ENCODE data around the gene AATK.

AATK gene

GRCh38 chr17:81106716-81107115 lies 59.3 kb downstream of the AATK start:
- no peak for DNase-seq

- no peak for DNase-seq
Observed at GRCh38 chr17:81103379-81103778, 62.6 kb downstream of the AATK start.

DNA sequence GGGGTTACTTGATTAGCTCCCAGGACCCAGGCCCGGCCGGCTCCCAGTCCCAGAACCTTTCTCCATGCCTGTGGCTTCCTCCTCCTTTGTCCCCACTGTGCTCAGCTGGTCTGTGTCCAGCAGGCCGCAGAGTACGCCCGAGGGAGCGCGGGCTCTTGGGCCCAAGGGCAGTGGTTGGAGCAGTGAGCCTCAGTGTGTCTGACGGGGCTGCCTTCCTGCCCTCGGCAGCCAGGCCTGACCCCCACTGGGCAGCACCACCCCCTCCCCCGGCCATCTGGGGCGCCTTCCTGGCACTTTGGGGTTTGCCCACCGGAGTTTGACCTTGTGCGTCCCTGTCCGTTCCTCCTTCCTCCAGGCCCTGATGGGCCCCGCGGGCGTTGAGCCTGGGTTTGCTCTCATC lies 63.2 kb downstream of the AATK start:
- DNase-seq = no peak

GRCh38 chr17:81102352-81102751 lies 63.7 kb downstream of the AATK start:
- no peak for DNase-seq

DNA sequence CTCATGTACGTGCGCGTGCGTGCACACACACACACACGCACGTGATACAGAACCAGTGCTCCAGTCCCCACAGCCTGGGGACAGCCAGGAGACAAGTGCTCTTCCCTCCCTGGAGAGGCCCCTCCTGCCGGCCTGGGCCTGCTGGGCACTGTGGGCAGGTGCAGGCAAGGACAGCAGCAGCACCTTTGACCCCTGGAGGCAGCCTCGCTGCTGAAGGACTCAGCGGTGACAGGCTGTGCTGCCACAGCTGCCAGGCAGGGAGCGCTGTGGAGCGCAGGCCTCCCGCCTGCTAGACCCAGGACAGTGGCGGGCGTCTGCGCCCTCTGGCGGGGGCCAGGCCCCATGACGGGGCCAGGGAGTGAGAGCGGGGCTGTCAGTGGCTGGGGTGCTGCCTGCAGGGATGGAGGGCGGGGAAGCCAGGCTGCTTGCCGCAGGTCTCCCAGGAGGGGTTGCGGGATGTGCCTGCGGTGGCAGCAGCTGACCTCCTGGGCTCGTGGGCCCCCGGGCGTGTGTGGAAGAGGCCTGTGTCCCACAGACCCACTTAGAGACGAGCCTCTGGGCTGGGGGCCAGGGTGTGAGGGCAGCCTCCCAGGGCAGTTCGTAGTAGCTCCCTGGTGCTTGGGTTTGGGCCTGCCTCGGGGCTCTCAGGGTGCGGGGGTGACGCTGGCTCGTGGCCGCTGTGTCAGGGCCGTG lies 64.3 kb downstream of the AATK start:
- DNase-seq = peak; percentile 82

DNA sequence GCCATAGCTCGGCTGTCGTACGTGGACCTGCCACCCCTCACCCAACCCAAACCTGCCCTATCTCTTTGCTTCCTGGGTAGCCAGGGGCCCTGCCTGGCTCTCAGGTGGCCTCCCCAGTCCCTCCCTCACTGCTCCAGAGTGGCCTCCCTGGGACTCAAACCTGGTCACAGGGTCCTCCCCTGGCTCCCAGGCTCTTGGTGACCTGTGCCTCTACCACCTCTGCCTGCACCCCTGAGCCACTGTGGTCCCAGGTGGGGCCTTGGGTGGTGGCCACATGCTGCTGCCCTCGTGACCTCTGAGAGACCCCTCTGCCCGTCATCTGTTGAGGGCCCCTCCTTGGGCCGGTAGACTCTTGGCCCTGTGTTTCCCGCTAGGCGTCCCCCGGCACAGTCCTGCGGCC lies 65.4 kb downstream of the AATK start:
- no peak for DNase-seq

GRCh38 chr17:81099888-81100287 lies 66.1 kb downstream of the AATK start:
- DNase-seq = no peak

DNA sequence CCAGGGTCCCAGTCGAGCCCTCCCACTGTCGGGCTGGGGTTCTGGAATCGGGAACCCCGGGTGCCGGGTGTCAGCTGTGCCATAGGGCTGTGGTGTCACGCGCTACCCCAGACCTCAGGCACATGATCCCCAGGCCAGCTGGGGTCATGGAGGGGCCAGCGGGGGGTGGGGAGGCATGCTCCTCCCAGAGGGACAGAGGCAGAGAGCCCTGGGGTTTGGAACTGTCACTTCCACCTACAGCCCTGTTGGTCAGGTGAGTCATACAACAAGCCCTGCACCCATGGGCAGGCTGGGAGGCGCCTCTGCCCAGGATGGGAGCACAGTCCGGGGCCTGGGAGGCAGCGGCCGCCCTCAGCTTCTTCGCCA lies 68.1 kb downstream of the AATK start:
- DNase-seq = no peak

DNA sequence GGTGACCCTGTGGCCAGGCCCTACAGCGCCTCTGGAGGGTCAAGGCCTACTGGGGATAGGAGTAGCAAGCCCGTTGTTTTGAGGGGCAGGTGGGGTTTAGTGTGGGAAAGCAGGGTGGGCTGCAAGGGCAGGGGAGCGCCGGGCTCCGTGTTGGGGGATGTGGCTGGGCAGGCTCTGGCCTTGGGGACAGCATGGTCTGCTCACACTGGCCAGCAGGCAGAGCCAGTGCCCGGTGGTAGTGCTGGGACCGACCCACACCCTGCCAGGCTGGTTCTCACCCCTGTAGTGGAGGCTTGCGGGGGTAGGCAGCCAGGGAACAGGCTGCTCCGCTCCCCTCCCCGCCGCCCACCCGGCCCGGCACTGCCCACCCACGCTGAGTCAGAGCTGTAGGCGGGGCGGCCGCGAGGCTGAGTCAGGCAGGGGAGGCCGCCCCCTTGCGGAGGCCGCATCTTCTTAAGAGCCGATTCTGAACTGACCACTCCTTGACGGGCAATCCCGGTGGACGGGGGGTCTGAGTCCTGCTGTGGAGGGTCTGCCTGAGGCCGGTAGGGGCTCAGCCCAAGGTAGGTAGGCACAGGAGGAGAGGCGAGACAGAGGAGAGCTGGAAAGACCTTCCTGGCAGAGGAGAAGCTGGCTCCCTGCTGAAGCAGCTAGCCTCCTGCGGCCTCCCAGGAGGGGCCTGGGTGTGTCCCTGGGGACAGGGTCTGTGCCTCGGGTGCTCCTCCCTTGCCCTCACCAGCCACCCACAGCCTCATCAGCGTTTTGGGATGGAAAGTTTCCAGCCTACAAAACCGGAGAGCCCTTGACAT lies 68.7 kb downstream of the AATK start:
- DNase-seq = peak; percentile 39

DNA sequence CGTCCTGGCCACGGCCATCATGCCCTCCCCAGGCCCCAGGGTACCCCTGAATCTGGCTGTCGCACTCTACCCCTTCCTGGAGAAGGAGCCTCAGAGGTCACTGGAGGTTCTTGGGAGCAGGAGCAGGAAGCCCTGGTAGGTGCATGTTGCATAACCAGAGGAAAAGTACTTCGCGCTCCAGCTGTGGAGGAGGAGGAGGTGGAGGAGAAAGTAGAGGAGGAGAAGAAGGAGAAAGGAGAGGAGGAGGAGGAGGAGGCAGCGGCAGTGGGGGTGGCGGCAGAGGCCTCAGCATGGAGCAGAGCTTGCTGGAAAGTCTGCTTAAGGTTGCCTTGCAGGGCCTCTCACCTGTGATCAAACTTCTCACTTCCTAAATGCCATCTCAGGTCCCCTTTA lies 69.3 kb downstream of the AATK start:
- no peak for DNase-seq

DNA sequence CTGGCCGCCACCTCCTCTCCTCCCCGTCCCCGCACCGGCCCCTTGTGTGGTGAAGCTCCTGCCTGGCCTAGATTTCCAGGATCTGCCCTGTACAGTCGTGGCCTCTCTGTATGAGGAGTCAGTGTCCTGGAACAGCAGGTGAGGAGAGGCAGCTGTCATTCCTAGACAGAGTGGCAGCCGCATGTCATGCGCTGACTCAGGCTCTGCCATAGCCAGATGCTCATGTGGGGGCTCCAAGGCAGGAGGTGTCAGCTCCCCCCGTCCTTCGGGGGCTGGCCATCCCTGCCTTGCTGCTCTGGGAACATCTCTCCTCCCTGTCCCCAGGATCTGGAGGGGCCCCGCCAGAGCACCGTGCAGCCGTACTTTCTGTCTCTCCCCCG lies 70.6 kb downstream of the AATK start:
- DNase-seq = no peak

GRCh38 chr17:81094509-81095382 lies 71.3 kb downstream of the AATK start:
- DNase-seq = peak; percentile 41

DNA sequence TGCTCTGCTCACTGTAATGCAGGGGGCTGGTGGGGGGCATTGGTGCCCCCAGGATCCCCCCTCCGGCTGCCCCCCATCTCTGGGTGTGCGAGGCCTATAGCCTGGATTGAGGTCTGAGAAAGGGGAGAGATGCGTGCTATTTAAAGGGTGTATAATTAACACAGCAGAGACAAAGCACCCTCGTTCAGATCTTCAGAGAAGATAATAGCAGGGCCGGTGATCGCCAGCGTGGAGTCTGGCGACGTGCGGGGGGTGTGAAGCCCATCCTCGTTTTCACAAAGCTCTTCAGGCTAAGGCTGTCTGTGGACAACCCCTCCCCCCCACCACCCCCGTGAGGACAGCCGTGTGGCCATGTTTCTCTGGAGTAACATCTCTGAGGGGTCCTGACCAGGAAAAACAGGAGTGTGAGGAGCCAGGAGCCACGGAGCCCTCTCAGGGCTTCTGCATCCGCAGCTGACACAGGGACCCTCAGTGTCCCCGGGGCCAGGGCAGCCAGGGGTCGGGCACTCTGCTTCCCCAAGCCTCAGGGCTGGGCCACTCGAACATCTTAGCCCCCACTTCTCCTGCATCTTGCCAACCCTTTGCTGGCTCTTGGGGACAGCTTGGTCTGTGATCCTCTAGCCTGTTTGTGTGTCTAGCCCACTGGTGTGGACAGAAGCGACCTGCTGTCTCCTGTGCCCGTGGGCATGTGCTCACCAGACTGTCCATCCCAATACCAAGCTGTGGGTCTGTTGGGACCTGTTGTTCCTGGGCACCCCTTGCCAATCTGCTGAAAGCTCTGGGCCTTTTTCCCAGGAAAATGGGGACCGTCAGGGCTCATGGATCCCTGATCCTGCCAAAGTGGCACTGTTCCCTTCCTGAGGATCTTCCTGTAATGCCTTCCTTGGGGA lies 72.2 kb downstream of the AATK start:
- no peak for DNase-seq

GRCh38 chr17:81092518-81093095 lies 73.4 kb downstream of the AATK start:
- DNase-seq = no peak

DNA sequence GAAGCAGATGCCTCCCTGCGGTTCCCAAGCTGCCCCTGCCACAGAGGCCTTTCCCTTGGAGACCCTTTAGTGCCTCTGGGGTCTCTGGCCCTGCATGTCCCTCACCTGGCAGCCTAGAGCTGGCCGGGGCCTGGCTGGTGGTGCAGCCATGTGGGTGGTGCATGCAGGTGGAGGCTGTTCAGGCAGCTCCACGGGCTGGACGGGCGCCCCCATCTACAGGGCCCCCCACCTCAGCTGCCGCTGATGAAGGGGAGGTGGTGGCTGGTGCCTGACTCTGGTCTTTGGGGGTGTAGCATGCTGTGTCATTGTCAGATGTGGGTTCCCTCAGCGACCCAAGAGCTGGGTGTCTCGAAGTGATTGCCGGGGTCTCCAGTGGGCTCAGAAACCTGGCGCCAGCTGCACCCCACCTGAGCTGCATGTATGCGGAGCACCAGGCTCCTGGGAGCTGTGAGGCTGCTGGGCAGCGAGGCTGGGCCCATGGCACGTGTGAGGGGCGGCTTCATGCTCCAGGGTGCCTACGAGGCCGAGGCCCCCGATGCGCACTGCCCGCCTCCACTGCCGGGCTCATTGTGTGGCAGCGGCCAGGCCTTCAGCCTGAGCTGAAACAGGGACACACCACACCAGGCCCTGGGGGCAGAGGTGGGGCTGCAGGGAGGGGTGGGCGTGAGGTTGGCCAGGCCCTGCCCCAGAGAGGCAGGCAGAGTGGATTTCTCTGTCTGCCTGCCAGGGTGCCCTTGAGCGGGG lies 74.1 kb downstream of the AATK start:
- no peak for DNase-seq

DNA sequence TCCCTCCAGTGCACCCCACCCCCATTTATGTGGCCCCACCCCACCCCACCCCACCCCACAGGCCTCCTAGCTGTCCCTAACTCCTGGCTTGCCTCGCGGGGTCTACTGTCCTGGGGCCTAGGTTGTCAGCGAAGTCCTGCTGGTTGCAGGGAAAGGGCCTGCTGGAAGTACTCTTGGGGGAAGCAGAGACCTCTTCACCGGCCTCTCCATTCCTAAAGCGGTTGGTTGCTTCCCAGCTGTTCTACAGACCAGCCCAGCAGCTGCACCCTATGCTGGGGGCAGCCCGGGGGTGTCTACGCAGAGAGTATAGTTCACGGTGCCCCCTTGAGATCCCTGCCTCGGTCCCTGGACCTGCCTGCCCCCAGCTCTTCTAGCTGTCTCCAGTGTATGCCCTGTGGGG lies 74.9 kb downstream of the AATK start:
- DNase-seq = no peak

- DNase-seq = peak; percentile 71
Observed at GRCh38 chr17:81090361-81091136, 75.5 kb downstream of the AATK start.

GRCh38 chr17:81086789-81087551 lies 79.1 kb downstream of the AATK start:
- no peak for DNase-seq

DNA sequence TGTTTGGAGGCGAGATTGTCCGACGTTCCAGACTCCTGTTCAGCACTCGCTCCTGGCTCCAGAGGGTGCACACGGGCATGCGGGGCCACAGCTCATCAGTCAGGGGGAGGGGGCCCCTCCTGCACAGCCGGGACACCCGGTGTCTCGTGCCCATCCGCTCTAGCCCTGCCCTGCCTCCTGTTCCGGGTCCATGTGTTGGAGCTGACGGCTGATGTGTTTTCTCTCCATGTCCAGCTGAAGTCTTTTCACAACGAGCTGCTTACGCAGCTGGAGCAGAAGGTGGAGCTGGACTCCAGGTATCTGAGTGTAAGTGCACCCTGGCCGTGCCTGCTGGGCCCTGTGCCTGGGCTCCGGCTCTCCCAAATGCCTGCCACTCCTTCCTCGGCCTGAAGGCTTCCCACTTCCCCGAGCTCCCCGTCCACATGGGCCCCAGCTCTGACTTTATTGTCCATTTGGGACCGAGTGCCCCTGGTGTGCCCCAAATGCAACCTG lies 80.6 kb downstream of the AATK start:
- DNase-seq = no peak

All from hematopoietic multipotent progenitor cell treated with erythropoietin and hydrocortisone succinate and interleukin-3 and kit ligand, for 8 days (in vitro differentiated cells).